GM21529 (cell line): ENCODE measurements around the gene MED13L.
"Not testable (repeated sequence)": the region's sequence is repeated elsewhere in the genome, so short reads cannot be mapped to it uniquely, and the experiment has no call there.

Experiments
- ATAC-seq: cut with Tn5 transposase; IDR thresholded peaks from one replicate; pipeline ENCODE4 v1.9.1; 2021; ENCODE audit not compliant: unreplicated experiment

Gene MED13L

GRCh38 chr12:116248433-116248832 lies 29.1 kb downstream of the MED13L start:
- ATAC-seq: no peak

DNA sequence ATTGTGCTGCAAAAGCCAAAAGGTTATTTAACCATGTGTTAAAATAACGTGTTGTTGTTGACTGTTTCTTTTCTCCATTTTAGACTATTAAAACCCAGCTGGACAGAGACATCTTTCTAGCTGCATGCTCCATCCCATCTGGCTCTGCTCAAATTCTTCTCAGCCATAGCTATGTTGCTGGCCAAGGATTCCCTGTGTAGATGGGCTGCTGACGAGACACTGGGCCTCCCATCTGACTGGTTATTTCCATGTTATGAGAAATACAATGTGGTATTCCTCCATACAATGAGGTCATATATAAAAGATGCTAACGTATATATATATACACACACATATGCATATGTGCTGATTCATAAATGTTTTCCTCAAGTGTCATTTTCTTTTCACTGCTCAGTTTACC lies 30.1 kb downstream of the MED13L start:
- no peak for ATAC-seq

- no peak for ATAC-seq
These were observed 30.9 kb downstream of the MED13L start for GRCh38 chr12:116246490-116247179.

GRCh38 chr12:116245189-116245588 lies 32.3 kb downstream of the MED13L start:
- no peak for ATAC-seq

DNA sequence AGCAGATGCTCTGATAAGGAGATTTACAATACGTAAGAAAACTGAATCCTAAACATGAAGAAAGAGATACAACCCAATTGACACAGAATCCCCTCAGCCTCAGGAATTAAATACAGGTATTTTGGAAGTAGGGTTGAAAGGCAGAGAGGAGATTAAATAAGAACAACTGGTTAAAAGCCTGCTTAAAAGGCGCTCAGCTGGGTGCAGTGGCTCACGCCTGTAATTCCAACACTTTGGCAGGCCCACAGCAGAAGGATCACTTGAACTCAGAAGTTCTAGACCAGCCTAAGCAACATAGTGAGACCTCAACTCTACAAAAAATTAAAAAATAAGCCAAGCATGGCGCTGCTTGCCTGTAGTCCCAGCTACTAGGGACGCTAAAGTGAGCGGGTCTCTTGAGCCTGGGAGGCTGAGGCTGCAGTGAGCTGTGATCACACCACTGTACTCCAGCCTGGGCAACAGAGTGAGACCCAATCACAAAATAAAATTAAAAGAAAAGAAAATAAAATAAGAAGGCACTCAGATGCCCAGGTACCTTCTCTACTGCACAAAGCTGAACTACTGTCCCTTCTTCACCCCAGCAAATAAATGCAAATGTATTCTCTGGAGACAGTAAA lies 32.9 kb downstream of the MED13L start:
- ATAC-seq: no peak

- no peak for ATAC-seq
These were observed 33.5 kb downstream of the MED13L start for GRCh38 chr12:116244001-116244400.

DNA sequence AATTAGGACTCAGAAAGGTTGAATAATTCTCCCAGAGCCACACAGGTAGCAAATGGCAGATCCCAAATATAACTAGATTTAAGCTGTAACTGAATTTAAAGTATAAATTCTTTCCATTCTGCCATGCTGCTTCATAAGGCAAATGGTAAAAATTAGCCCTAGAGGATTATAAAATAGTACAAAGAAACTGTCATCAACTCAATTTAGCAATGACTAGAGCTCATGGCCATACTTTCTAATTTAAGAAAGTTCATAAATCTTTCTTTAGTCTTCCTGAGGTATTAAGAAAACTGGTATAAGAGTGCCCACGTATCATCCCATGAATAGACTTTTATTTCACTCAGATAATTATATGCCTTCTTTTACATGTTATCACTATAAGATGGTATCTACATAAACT lies 34.8 kb downstream of the MED13L start:
- no peak for ATAC-seq

GRCh38 chr12:116241157-116241759 lies 36.2 kb downstream of the MED13L start:
- no peak for ATAC-seq

DNA sequence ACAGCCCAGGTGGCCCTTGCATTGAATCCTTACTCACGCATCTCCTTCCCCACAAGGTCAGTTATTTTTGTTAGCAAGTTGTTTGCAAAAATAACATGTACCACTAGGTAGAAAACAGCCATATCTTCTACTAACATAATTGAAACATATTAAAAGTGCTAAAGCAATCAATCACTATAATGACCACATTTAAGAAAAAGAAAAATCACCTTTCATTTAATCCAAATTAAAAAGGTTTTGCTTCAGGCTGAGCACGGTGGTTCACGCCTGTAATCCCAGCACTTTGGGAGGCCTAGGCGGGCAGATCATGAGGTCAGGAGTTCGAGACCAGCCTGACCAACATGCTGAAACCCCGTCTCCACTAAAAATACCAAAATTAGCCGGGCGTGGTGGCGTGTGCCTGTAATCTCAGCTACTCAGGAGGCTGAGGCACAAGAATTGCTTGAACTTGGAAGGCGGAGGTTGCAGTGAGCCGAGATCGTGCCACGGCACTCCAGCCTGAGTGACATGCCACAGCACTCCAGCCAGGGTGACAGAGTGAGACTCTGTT lies 38.8 kb downstream of the MED13L start:
- not testable (repeated sequence) for ATAC-seq

- no peak for ATAC-seq
These were observed 39.3 kb downstream of the MED13L start for GRCh38 chr12:116238149-116238548.

- ATAC-seq: no peak
These were observed 40.5 kb downstream of the MED13L start for GRCh38 chr12:116236976-116237375.

DNA sequence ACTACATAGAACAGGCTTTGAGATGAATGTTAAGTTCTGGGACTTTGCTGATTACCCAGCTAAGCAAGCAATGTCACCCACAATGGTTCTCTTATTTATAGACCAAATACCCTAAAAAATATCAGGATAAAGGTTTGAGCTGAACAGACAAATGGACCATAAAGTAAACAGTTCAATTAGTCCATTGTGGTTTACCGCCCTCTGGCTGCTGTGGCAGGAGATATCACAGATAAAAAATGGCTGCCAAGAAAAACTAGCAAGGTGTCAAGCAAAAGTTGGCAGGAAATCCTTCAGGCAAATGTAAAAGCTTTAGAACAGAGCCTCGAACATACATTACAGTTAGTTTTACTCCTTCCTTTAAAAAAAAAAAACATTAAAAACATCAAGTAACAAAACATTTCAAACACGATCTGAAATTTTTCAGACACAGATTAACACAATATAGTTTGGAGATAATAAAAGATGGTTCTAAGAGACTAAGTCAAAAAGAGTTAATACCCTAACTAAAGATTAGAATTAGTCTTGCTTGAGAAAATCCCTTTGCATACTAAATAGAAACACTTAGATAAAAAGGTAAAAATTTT lies 41.3 kb downstream of the MED13L start:
- no peak for ATAC-seq

DNA sequence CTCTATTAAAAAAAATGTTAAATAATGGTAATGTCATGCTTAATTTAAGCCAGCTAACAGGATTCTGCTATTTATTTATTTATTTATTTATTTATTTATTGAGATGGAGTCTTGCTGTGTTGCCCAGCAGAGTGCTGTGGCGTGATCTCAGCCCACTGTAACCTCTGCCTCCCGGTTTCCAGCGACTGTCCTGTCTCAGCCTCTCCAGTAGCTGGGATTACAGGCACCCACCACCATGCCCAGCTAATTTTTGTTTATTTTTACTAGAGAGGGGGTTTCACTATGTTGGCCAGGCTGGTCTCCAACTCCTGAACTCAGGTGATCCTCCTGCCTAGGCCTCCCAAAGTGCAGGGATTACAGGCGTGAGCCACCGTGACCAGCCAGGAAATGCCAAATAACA lies 43.3 kb downstream of the MED13L start:
- not testable (repeated sequence) for ATAC-seq

GRCh38 chr12:116233669-116234068 lies 43.8 kb downstream of the MED13L start:
- ATAC-seq: no peak

GRCh38 chr12:116227811-116228210 lies 49.7 kb downstream of the MED13L start:
- no peak for ATAC-seq

DNA sequence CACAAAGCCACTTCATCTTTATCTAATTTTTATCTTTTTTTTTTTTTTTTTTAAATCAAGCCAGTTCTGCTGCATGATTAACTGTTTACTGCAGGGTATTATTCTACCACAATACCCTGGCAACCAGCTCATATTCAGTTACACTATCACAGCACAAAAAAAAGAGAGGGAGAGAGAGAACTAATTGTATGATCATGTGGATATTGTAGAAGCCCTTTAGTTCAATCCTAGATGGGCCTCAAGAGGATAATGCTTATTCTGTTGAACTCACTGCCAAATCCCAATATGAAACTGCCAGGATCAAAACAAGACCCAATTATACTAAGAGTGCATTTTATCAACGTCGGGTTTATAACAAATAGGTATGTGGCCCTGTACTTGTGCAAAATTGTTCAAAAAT lies 51.5 kb downstream of the MED13L start:
- no peak for ATAC-seq

- no peak for ATAC-seq
These were observed 55.1 kb downstream of the MED13L start for GRCh38 chr12:116222358-116222757.

DNA sequence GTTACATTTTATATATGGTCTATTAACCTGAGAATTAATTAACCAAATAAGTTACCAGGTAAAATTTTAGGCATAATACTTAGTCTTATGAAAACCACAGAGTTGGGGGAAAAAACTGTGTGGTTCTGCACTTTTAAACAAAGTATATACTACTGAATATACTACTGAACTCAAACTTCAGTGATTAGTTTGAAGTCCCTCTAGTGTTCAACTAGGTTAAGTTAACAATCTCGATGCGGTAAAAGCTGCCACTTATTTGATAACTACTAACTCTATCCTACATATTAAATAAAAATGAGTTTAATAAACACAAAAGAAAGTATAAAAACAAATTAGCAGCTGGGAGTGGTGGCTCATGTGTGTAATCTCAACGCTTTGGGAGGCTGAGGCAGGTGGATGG lies 56.7 kb downstream of the MED13L start:
- ATAC-seq: no peak

DNA sequence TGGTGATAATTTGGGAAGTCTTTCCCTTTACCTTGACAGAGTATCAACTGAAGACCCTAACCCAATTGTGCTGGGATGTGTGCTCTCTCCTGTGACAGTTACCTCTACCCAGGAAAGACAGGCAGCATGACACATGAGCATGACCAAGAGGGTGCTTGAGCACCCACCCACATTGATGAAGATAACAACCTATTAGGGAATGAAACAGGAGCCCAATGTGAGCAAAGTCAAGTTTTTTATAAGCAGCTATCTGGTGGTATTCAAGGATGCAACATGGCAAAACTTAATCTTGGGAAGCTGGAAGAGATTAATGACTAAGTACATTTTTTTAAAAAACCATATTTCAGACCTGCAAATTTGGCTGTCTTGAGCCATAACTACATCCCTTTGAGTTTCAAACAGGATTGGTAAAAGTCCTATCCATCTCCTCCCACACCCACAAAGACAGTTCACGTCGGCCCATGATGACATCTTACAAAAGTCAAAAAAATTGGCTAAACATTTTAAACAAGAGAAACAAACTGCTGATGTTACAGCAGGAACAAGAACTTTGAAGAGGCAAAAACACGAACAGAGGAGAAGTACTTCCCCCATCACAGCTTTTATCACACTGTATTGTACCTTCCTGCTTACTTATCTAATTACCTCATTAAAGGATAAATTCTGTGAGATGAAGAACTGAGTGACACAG lies 60.3 kb downstream of the MED13L start:
- no peak for ATAC-seq

- no peak for ATAC-seq
These were observed 61.3 kb downstream of the MED13L start for GRCh38 chr12:116216022-116216756.

GRCh38 chr12:116215023-116215422 lies 62.5 kb downstream of the MED13L start:
- no peak for ATAC-seq
